Measurements from ENCODE around the gene SLC15A4.

Gene SLC15A4

DNA sequence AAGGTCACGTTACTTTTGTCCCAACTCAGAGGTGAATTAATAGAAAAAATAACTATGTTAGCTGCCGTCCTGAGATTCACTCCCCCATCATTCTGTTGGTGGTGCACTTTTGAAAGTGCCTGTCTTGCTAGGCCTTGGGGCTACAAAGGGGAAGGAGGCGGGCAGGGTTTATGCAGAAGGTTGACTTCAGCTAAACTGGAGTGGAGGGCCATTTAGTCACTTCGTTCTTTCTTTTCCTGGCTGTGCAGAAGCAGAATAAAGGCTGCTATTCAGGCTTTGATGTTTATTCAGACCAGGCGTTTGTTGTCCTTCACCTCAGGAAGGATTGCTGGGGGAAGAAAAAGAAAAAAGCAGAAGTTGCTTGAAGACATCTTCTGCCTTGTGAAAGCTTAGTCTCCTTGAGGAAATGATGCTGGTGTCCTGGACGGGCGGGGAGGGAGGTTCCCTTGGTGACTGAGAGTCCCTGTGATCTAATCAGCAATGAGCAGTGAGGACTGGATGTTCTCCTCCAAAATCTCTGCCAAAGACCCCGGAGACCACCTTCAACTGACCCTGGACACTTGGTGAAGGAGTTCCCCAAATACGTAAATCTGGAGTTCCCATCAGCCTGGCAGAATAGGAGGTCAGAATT is 33.5 kb upstream of the SLC15A4 start:
- Histone ChIP-seq H3K4me1 (ENCODE audit: low read length) (no peaks in the 10 kb centered on the region), H4K20me1 (ENCODE audit: insufficient read depth, low read length) (no peaks in the 10 kb centered on the region), H3K36me3 (replicated peaks; ENCODE audit: low read depth, low read length) (no peaks in the 10 kb centered on the region), H3K4me3 (ENCODE audit: low read length) (no peak overlapping the region), H3K27me3 (ENCODE audit: low read depth, low read length) (peaks cover 5% of the 10 kb centered on the region; the same call in 1 of the 2 replicates), H2AFZ (ENCODE audit: low read depth, low read length) (no peak overlapping the region), H3K9me3 (ENCODE audit: insufficient read depth, low read length) (no peaks in the 10 kb centered on the region), H3K27ac (ENCODE audit: low read length) (no peak overlapping the region), H3K4me2 (ENCODE audit: low read length) (no peak overlapping the region), H3K79me2 (ENCODE audit: low read length) (no peaks in the 10 kb centered on the region), H3K9ac (ENCODE audit: low read length) (no peak overlapping the region)
- TF ChIP-seq, protein P1, sequence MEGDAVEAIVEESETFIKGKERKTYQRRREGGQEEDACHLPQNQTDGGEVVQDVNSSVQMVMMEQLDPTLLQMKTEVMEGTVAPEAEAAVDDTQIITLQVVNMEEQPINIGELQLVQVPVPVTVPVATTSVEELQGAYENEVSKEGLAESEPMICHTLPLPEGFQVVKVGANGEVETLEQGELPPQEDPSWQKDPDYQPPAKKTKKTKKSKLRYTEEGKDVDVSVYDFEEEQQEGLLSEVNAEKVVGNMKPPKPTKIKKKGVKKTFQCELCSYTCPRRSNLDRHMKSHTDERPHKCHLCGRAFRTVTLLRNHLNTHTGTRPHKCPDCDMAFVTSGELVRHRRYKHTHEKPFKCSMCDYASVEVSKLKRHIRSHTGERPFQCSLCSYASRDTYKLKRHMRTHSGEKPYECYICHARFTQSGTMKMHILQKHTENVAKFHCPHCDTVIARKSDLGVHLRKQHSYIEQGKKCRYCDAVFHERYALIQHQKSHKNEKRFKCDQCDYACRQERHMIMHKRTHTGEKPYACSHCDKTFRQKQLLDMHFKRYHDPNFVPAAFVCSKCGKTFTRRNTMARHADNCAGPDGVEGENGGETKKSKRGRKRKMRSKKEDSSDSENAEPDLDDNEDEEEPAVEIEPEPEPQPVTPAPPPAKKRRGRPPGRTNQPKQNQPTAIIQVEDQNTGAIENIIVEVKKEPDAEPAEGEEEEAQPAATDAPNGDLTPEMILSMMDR (IDR thresholded peaks at IDR 0.05; ENCODE audit: low read depth, low read length): no peak
- no peak for TF ChIP-seq EZH2phosphoT487 (IDR thresholded peaks at IDR 0.05; ENCODE audit: low read depth)

DNA sequence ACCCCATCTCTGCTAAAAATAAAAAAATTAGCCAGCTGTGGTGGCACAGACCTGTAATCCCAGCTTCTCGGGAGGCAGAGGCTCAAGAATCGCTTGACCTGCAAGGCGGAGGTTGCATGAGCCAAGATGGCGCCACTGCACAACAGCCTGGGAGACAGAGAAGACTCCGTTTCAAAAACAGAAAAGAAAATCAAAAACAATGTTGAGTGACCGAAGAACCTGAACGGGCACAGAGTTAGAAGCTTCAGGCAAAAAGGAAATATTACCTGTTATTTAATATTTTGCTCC is 33.0 kb upstream of the SLC15A4 start:
- Histone ChIP-seq H3K4me1 (ENCODE audit: low read length) (no peaks in the 10 kb centered on the region), H3K9me3 (ENCODE audit: insufficient read depth, low read length) (no peaks in the 10 kb centered on the region), H3K36me3 (replicated peaks; ENCODE audit: low read depth, low read length) (no peaks in the 10 kb centered on the region), H2AFZ (ENCODE audit: low read depth, low read length) (no peak overlapping the region), H3K9ac (ENCODE audit: low read length) (no peak overlapping the region), H3K27ac (ENCODE audit: low read length) (no peak overlapping the region), H3K79me2 (ENCODE audit: low read length) (no peaks in the 10 kb centered on the region), H4K20me1 (ENCODE audit: insufficient read depth, low read length) (no peaks in the 10 kb centered on the region), H3K27me3 (ENCODE audit: low read depth, low read length) (peaks cover 5% of the 10 kb centered on the region; the same call in 1 of the 2 replicates), H3K4me2 (ENCODE audit: low read length) (no peak overlapping the region), H3K4me3 (ENCODE audit: low read length) (no peak overlapping the region)
- TF ChIP-seq EZH2phosphoT487 (IDR thresholded peaks at IDR 0.05; ENCODE audit: low read depth): no peak
- TF ChIP-seq, protein P1 (IDR thresholded peaks at IDR 0.05; ENCODE audit: low read depth, low read length): no peak

DNA sequence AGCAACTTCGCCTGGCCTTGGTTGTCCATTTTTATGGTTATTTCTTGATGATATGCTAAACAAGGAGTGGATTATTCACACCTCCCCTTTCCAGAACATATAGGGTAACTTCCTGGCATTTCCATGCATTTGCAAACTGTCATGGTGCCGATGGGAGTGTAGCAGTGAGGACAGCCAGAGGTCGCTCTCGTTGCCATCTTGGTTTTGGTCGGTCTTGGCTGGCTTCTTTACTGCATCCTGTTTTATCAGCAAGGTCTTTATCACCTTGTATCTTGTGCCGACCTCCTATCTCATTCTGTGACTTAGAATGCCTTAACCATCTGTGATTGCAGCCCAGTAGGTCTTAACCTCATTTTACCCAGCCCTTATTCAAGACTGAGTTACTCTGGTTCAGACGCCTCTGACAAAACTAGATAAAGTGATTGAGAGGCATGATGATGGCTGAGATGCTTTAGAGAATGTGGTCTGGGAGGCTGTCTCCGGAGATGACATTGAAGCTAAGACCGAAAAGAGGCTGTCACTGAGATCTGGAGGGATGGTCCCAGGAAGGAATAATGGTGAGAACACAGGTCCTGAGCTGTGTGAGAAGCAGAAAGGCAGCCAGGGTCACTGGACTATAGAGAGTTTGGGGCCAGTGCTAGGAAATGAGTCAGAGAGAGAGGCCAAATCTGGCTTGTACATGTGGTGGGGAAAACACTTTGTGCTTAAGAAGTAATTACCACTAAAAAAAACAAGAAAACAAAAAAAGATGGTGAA is 32.5 kb upstream of the SLC15A4 start:
- Histone ChIP-seq H3K27ac (ENCODE audit: low read length) (no peak overlapping the region), H4K20me1 (ENCODE audit: insufficient read depth, low read length) (no peaks in the 10 kb centered on the region), H3K4me3 (ENCODE audit: low read length) (no peak overlapping the region), H3K27me3 (ENCODE audit: low read depth, low read length) (peaks cover 5% of the 10 kb centered on the region; the same call in 1 of the 2 replicates), H3K9ac (ENCODE audit: low read length) (no peak overlapping the region), H2AFZ (ENCODE audit: low read depth, low read length) (no peak overlapping the region), H3K4me2 (ENCODE audit: low read length) (no peak overlapping the region), H3K79me2 (ENCODE audit: low read length) (no peaks in the 10 kb centered on the region), H3K9me3 (ENCODE audit: insufficient read depth, low read length) (no peaks in the 10 kb centered on the region), H3K4me1 (ENCODE audit: low read length) (no peaks in the 10 kb centered on the region), H3K36me3 (replicated peaks; ENCODE audit: low read depth, low read length) (no peaks in the 10 kb centered on the region)
- no peak for TF ChIP-seq EZH2phosphoT487 (IDR thresholded peaks at IDR 0.05; ENCODE audit: low read depth)
- TF ChIP-seq, protein P1 (IDR thresholded peaks at IDR 0.05; ENCODE audit: low read depth, low read length): no peak

DNA sequence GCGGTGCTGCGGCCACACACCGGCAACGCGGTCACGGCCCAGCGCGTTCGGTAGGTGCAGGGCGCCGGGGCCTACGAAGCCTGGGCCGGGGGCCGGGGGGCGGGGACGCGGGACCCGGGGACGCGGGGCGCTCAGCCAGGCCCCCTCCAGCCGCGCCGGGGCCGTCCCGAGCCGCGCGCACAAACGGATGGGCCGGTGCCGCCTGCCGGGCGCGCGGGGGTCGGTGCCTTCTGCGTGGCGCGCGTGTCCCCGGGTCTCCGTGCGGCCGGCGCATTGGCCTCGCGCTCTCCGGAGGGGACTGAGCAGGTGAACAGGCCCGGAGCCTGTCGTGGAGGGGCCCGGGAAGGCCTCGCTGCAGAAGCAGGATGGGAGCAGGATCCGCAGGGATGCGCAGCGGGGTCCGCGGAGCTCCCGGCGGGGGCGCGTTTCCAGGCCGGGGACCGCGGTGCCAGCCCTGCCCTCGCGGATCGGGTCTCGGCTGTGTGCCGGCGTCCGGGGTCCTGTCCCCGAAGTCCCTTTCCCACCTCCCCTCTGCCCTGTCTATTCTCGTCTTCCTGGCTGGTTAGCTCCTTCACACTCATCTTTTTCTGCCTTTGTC is 29.9 kb upstream of the SLC15A4 start:
- H3K4me1 ChIP-seq (ENCODE audit: low read length): no peaks in the 10 kb centered on the region
- no peaks in the 10 kb centered on the region for H3K9me3 ChIP-seq (ENCODE audit: insufficient read depth, low read length)
- H3K27ac ChIP-seq (ENCODE audit: low read length): no peak overlapping the region
- H3K4me3 ChIP-seq (ENCODE audit: low read length): no peak overlapping the region
- H4K20me1 ChIP-seq (ENCODE audit: insufficient read depth, low read length): no peaks in the 10 kb centered on the region
- H3K4me2 ChIP-seq (ENCODE audit: low read length): no peak overlapping the region
- no peaks in the 10 kb centered on the region for H3K79me2 ChIP-seq (ENCODE audit: low read length)
- H3K27me3 ChIP-seq (ENCODE audit: low read depth, low read length): peaks cover 10% of the 10 kb centered on the region; the same call in 1 of the 2 replicates
- no peak overlapping the region for H2AFZ ChIP-seq (ENCODE audit: low read depth, low read length)
- no peak for TF ChIP-seq EZH2phosphoT487 (IDR thresholded peaks at IDR 0.05; ENCODE audit: low read depth)
- TF ChIP-seq, protein P1 (IDR thresholded peaks at IDR 0.05; ENCODE audit: low read depth, low read length): no peak
- H3K36me3 ChIP-seq (replicated peaks; ENCODE audit: low read depth, low read length): no peaks in the 10 kb centered on the region
- H3K9ac ChIP-seq (ENCODE audit: low read length): no peak overlapping the region

Data from OCI-LY3 (cell line).